K562 (cell line): Measurements from ENCODE around the gene RASGRP2.
A peak's percentile ranks its signal among the peaks of the same experiment; 100 is the strongest.

Experiments used
- BHLHE40 ChIP-seq: IDR thresholded peaks from 2 replicates; pipeline ENCODE4 v1.6.1; 2011; ENCODE audit warnings: low read length, improper control_type of control experiment
- C11orf30 ChIP-seq: fragments of 450-650 bp; IDR thresholded peaks from 2 replicates; pipeline ENCODE4 v1.6.1; 2016; ENCODE audit warnings: low read depth, mild to moderate bottlenecking
- EP300 ChIP-seq: IDR thresholded peaks from 2 replicates; pipeline ENCODE4 v1.6.1; 2012; ENCODE audit warnings: low read length, improper control_type of control experiment
- MTA1 ChIP-seq: fragments of 450-650 bp; IDR thresholded peaks from 2 replicates; pipeline ENCODE4 v1.6.1; 2017; ENCODE audit warnings: borderline replicate concordance
- NBN ChIP-seq: fragments of 450-650 bp; IDR thresholded peaks from 2 replicates; pipeline ENCODE4 v1.6.1; 2016; ENCODE audit warnings: low read depth, mild to moderate bottlenecking
- TFAP4 ChIP-seq: sonication (generic); formaldehyde crosslinking; IDR thresholded peaks from 2 replicates; pipeline ENCODE4 v1.8.0; 2022; ENCODE audit warnings: missing genetic modification reagents, mild to moderate bottlenecking, moderate library complexity, borderline replicate concordance
- THRA ChIP-seq: fragments of 450-650 bp; IDR thresholded peaks from 2 replicates; pipeline ENCODE4 v1.6.1; 2017; ENCODE audit warnings: mild to moderate bottlenecking, moderate library complexity
- ZNF780A ChIP-seq: fragments of 250-450 bp; sonication (Bioruptor Pico); IDR thresholded peaks from 2 replicates; pipeline ENCODE4 v1.5.0; 2021; ENCODE audit warnings: mild to moderate bottlenecking
- ZNF830 ChIP-seq: fragments of 250-450 bp; sonication (Bioruptor Pico); IDR thresholded peaks from 2 replicates; pipeline ENCODE4 v1.5.0; 2021; ENCODE audit warnings: mild to moderate bottlenecking
- TF ChIP-seq, protein P1 (sequence below), 2 experiments: fragments of 200-800 bp in 1 of 2; sonication (Bioruptor generic) in 1 of 2; sonication (generic) in 1 of 2; formaldehyde crosslinking in 1 of 2; IDR thresholded peaks in 1 of 2; conservative IDR thresholded peaks in 1 of 2; 2 replicates each; pipeline versions ENCODE4 v1.5.0 to v1.6.1; 2016 to 2020; ENCODE audit warnings: missing compliant biosample characterization in 1 of 2, missing genetic modification characterization in 1 of 2, missing genetic modification reagents in 1 of 2
- TF ChIP-seq, protein P2 (sequence below), 2 experiments: fragments of 450-650 bp in 1 of 2; IDR thresholded peaks; 2 replicates each; pipeline ENCODE4 v1.6.1; 2011 to 2017; ENCODE audit warnings: low read depth in 2 of 2, antibody characterized with exemption in 1 of 2, borderline replicate concordance in 1 of 2, low read length in 1 of 2, mild to moderate bottlenecking in 1 of 2, mixed read lengths in 1 of 2; ENCODE audit not compliant: control insufficient read depth in 1 of 2

DNA sequence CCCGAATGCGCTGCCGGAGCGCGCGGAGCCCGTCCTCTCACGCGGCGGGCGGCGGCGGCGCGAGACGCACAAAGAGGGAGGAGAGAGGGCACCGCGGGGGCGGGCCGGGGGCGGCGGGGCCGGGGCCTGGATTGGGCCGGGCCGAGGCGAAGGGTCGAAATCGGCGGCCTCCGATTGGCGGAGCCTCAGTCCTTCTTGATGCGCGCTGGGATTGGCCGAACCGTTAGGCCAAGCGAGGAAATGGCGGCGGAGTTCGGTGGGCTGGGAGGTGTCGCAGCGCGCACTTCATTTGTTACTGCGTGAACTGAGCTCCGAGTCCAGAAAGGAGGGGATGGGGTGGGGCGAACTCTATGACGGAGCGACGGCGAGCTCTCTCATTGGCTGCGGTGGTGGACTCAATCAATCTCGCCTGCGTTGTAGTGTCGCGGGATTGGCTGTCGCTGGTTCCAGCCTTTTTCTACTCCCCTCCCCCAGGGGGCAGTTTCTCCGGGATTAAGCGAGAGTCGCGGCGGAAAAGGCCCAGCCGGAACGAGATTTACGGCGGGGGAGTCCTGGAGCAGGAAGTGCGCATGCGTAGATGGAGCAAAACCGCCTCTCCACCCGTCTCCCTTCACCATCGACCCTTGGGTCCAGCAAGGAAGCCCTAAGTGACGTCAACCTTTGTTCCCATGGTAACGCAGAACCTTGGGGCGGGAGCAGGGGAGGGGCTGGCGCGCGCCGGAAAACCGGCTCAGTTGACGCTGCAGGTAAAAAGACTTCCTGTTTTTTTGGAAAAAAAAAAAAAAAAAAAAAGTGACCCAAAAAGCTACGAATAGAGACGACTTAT, 34.7 kb upstream of the RASGRP2 start, which contains the start of gene SF1:
- TF ChIP-seq EP300 (peak; percentile 54), TFAP4 (CRISPR knock-in tag) (peak; percentile 71; the same call in 1 of the 2 replicates), THRA (no peak), C11orf30 (peak; percentile 81), MTA1 (no peak; the same call in 1 of the 2 replicates), ZNF830 (CRISPR knock-in tag) (no peak), ZNF780A (no peak), NBN (peak; percentile 55; the same call in 1 of the 2 replicates), BHLHE40 (no peak)
- TF ChIP-seq, protein P1, sequence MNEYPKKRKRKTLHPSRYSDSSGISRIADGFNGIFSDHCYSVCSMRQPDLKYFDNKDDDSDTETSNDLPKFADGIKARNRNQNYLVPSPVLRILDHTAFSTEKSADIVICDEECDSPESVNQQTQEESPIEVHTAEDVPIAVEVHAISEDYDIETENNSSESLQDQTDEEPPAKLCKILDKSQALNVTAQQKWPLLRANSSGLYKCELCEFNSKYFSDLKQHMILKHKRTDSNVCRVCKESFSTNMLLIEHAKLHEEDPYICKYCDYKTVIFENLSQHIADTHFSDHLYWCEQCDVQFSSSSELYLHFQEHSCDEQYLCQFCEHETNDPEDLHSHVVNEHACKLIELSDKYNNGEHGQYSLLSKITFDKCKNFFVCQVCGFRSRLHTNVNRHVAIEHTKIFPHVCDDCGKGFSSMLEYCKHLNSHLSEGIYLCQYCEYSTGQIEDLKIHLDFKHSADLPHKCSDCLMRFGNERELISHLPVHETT (CRISPR knock-in tag; conservative IDR thresholded peaks at IDR 0.05 in 1 of 2, IDR thresholded peaks at IDR 0.05 in 1 of 2): peak in 1 of 2 experiments; percentile 89; a peak in 2 of 4 replicates
- TF ChIP-seq, protein P2, sequence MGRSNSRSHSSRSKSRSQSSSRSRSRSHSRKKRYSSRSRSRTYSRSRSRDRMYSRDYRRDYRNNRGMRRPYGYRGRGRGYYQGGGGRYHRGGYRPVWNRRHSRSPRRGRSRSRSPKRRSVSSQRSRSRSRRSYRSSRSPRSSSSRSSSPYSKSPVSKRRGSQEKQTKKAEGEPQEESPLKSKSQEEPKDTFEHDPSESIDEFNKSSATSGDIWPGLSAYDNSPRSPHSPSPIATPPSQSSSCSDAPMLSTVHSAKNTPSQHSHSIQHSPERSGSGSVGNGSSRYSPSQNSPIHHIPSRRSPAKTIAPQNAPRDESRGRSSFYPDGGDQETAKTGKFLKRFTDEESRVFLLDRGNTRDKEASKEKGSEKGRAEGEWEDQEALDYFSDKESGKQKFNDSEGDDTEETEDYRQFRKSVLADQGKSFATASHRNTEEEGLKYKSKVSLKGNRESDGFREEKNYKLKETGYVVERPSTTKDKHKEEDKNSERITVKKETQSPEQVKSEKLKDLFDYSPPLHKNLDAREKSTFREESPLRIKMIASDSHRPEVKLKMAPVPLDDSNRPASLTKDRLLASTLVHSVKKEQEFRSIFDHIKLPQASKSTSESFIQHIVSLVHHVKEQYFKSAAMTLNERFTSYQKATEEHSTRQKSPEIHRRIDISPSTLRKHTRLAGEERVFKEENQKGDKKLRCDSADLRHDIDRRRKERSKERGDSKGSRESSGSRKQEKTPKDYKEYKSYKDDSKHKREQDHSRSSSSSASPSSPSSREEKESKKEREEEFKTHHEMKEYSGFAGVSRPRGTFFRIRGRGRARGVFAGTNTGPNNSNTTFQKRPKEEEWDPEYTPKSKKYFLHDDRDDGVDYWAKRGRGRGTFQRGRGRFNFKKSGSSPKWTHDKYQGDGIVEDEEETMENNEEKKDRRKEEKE (IDR thresholded peaks at IDR 0.05; ENCODE audit: borderline replicate concordance in 1 of 2, control insufficient read depth in 1 of 2, low read depth in 2 of 2, low read length in 1 of 2): no peak
